IPS-NIHi7 (cell line): ENCODE data around the gene SLC1A3.

Experiments
- DNase-seq: peaks from one replicate; pipeline ENCODE4 v3.0.0; 2012; ENCODE audit warnings: mixed read lengths; ENCODE audit errors: extremely low spot score

SLC1A3 gene

GRCh38 chr5:36717131-36717695 is 110.8 kb downstream of the SLC1A3 start:
- no peak for DNase-seq

GRCh38 chr5:36719282-36719681 is 112.9 kb downstream of the SLC1A3 start:
- no peak for DNase-seq

- DNase-seq: no peak
These were observed 114.3 kb downstream of the SLC1A3 start for GRCh38 chr5:36720688-36721087.

GRCh38 chr5:36721664-36722235 is 115.3 kb downstream of the SLC1A3 start:
- DNase-seq: no peak

GRCh38 chr5:36722900-36723299 is 116.5 kb downstream of the SLC1A3 start:
- DNase-seq: no peak

- no peak for DNase-seq
These were observed 117.5 kb downstream of the SLC1A3 start for GRCh38 chr5:36723912-36724311.

- DNase-seq: peak; percentile 60
These were observed 118.3 kb downstream of the SLC1A3 start for GRCh38 chr5:36724467-36725332.

- DNase-seq: no peak
These were observed 119.9 kb downstream of the SLC1A3 start for GRCh38 chr5:36726317-36726716.

- no peak for DNase-seq
These were observed 120.4 kb downstream of the SLC1A3 start for GRCh38 chr5:36726767-36727166.

GRCh38 chr5:36728697-36729543 is 122.5 kb downstream of the SLC1A3 start:
- peak; percentile 50 for DNase-seq

GRCh38 chr5:36730537-36731216 is 124.3 kb downstream of the SLC1A3 start:
- no peak for DNase-seq

- DNase-seq: no peak
These were observed 126.8 kb downstream of the SLC1A3 start for GRCh38 chr5:36733183-36733582.

- DNase-seq: no peak
These were observed 128.0 kb downstream of the SLC1A3 start for GRCh38 chr5:36734422-36734821.

GRCh38 chr5:36735891-36736290 is 129.5 kb downstream of the SLC1A3 start:
- DNase-seq: no peak
